ENCODE measurements around the gene TRAK2.

GRCh38 chr2:201383136-201383535 is 68.1 kb downstream of the TRAK2 start:
- TF ChIP-seq POLR2A (IDR thresholded peaks at IDR 0.05), result no peak
- TF ChIP-seq CTCF (IDR thresholded peaks at IDR 0.05), result no peak

Measured in heart left ventricle (tissue), 13 donors.